Adrenal gland (tissue), 12 donors: ENCODE data around the gene MEIOB. TPM values are rescaled to one million over a fixed set of nuclear protein-coding genes. Genes with fewer than 3 reads are reported as not detected.

Experiments used
- DNase-seq, 7 donors: peaks; one replicate each; pipeline ENCODE4 v3.0.0-alpha.2; 2019 to 2020
- H3K27ac ChIP-seq, 5 donors: fragments of 200-600 bp; sonication (generic) in 4 of 5; 1 replicate in 3 of 5; 2 replicates in 2 of 5; pipeline versions ENCODE4 v1.5.1 to v1.8.0; 2016 to 2020; ENCODE audit warnings: mild to moderate bottlenecking in 1 of 5
- H3K27me3 ChIP-seq: fragments of 200-600 bp; 2 replicates; pipeline ENCODE4 v1.8.0; 2021
- H3K36me3 ChIP-seq, 2 donors: fragments of 200-600 bp; replicated peaks in 1 of 2; 1 replicate in 1 of 2; 2 replicates in 1 of 2; pipeline versions ENCODE4 v1.5.1 to v1.8.0; 2018 to 2022
- H3K4me1 ChIP-seq, 2 donors: fragments of 200-600 bp; replicated peaks in 1 of 2; 1 replicate in 1 of 2; 2 replicates in 1 of 2; pipeline versions ENCODE4 v1.5.1 to v1.8.0; 2018 to 2021
- H3K4me3 ChIP-seq, 4 donors: fragments of 200-600 bp; sonication (generic) in 3 of 4; one replicate each; pipeline ENCODE4 v1.5.1; 2016 to 2018
- H3K9me3 ChIP-seq, 3 donors: fragments of 200-600 bp; sonication (generic) in 1 of 3; replicated peaks in 1 of 3; 1 replicate in 2 of 3; 2 replicates in 1 of 3; pipeline versions ENCODE4 v1.5.1 to v1.8.0; 2016 to 2021
- CTCF ChIP-seq, 6 experiments: fragments of 450-650 bp in 4 of 6; fragments of 200-600 bp in 2 of 6; sonication (generic) in 1 of 6; IDR thresholded peaks; 1 replicate in 5 of 6; 2 replicates in 1 of 6; pipeline versions ENCODE4 v1.5.1 to v1.8.0; 2016 to 2021; ENCODE audit warnings: antibody characterized with exemption in 6 of 6, mild to moderate bottlenecking in 2 of 6, moderate library complexity in 1 of 6
- POLR2A ChIP-seq, 2 donors: fragments of 450-650 bp; IDR thresholded peaks; one replicate each; pipeline ENCODE4 v1.6.1; 2017; ENCODE audit warnings: antibody characterized with exemption in 2 of 2, mild to moderate bottlenecking in 2 of 2, moderate library complexity in 1 of 2
- WGBS, 4 donors: extraction: QIAGEN DNeasy Blood & Tissue Kit in 2 of 4; methylation state at CpG; one replicate each; pipeline versions ENCODE4 v1.1.5 to v1.1.7; 2013 to 2017; 5-methylcytosine and 5-hydroxymethylcytosine counted together
- intact Hi-C, 2 donors: fragments of 100-400 bp; cut with DNase I; formaldehyde crosslinking; loops; one replicate each; pipeline versions ENCODE4 v1.14.1 to v1.15.0; 2022 to 2023
- polyA plus RNA-seq, 3 donors: library from polyadenylated mRNA; stranded (reverse); fragments of 200-250 nt in 2 of 3; fragments of 350-450 nt in 1 of 3; fragmentation: Illumina TruSeq in 1 of 3; extraction: RNeasy Lipid Tissue Mini Kit (QIAGEN cat#74804) in 1 of 3; gene quantifications; one replicate each; pipeline ENCODE4 v1.2.3, GENCODE V29; 2013 to 2014
- total RNA-seq, 9 donors: library from RNA; depleted of rRNA in 4 of 9; stranded (reverse); fragments of >200 nt in 4 of 9; fragments of 120-200 nt in 1 of 9; fragmentation: NEBNext Ultra II Directional in 1 of 9; extraction: Animal tissue kit (Norgen Biotek cat#: 25700) in 1 of 9; gene quantifications; one replicate each; pipeline versions ENCODE4 v1.1.0 to v1.2.4, GENCODE V29; 2013 to 2023
- donor health status: healthy with polysubstance abuse.
- donor health status: Bipolar disorder and iron deficiency.
- donor health status: DM: yes; HTN: yes; CAD: no.
- donor health status: DM: no; HTN: no; CAD: no.
- donor health status: DM: no; HTN: no; CAD: no.
- donor health status: DM: yes; HTN: yes; CAD: no.

Gene MEIOB
- total and polyA plus RNA-seq, 12 donors = 0.23 TPM; not detected in 11

DNA sequence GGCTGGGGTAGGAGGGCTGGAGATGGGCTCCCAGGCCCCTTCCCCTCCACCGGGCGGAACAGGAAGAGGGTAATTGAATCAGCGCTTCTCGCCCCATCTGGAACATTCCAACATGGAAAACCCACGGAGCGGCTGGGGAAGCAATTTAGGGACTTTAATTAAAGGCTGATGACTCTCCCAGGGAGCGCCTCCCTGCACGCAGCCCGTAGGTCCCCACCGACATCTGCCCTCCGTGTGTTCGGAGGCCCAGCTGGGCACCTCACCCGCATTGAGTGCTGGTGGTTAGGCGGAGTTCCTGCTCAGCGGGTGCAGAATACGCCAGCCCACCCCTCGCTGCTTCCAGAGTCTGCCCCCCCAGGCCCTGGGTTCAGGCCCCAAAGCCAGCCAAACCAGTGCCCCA is 36.2 kb upstream of the MEIOB start:
- Histone ChIP-seq H3K36me3 (no peaks in the 10 kb centered on the region), H3K4me1 (no peaks in the 10 kb centered on the region), H3K27me3 (peaks cover 10% of the 10 kb centered on the region), H3K27ac (no peak overlapping the region), H3K4me3 (no peak overlapping the region), H3K9me3 (no peaks in the 10 kb centered on the region)
- no peak for DNase-seq
- intact Hi-C loops = no loop called here
- 69 to 80% (median 72%) methylated on average over 1 to 17 of the region's 17 CpGs for WGBS, 4 donors
- TF ChIP-seq CTCF (IDR thresholded peaks at IDR 0.05) (no peak), POLR2A (IDR thresholded peaks at IDR 0.05) (no peak)

DNA sequence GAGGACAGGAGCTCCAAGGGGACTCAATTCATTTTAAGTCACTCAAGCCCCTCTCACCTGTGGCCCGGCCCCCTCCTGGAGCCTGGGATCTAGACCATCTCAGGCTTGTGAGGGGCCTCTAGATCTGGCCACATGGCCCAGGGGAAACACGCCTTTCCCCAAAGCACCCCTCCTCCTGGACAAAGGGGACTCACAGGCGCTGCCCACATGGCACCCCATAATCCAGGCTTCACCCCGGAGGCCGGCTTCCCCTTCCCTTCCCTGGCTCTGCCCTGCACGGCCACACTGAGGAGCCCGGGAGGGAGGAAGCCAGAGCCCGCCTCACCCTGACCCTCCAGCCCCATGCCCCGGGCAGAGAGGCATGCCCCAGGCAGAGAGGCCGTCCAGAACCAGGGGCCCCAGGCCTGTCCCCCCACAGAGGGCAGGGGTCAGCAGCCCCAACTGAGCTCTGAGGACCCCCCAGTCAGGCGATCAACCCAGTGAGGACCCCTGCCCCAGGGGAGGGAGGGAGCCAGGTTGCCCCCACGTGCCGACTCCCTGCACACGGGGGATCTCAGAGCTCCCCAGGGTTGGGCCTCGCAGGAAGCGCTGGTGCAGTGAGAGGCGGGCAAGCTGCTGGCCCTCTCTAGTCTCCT is 35.4 kb upstream of the MEIOB start:
- intact Hi-C loops = no loop called here

GRCh38 chr16:1906846-1907165 is 34.8 kb upstream of the MEIOB start:
- 73 to 100% (median 76%) methylated on average over 1 to 5 of the region's 5 CpGs for WGBS, 4 donors
- no peak for TF ChIP-seq POLR2A (IDR thresholded peaks at IDR 0.05)
- no peak for TF ChIP-seq CTCF (IDR thresholded peaks at IDR 0.05)

More for the DNA sequence above, 35.4 kb upstream of the MEIOB start:
- H3K4me3 ChIP-seq = no peak overlapping the region
- H3K27me3 ChIP-seq = peaks cover 10% of the 10 kb centered on the region
- no peaks in the 10 kb centered on the region for H3K9me3 ChIP-seq
- H3K36me3 ChIP-seq = no peaks in the 10 kb centered on the region
- no peak for TF ChIP-seq POLR2A (IDR thresholded peaks at IDR 0.05)
- TF ChIP-seq CTCF (IDR thresholded peaks at IDR 0.05) = no peak
- no peak for DNase-seq
- no peaks in the 10 kb centered on the region for H3K4me1 ChIP-seq
- no peak overlapping the region for H3K27ac ChIP-seq
- WGBS, 4 donors = 75 to 86% (median 76%) methylated on average over 4 to 17 of the region's 17 CpGs

GRCh38 chr16:1906055-1906845 is 34.3 kb upstream of the MEIOB start:
- H3K36me3 ChIP-seq = no peaks in the 10 kb centered on the region
- no peaks in the 10 kb centered on the region for H3K4me1 ChIP-seq
- H3K27me3 ChIP-seq = peaks cover 10% of the 10 kb centered on the region
- no peak for DNase-seq
- no peak for TF ChIP-seq POLR2A (IDR thresholded peaks at IDR 0.05)
- no peak for TF ChIP-seq CTCF (IDR thresholded peaks at IDR 0.05)
- H3K27ac ChIP-seq = no peak overlapping the region
- no peak overlapping the region for H3K4me3 ChIP-seq
- intact Hi-C loops = no loop called here
- no peaks in the 10 kb centered on the region for H3K9me3 ChIP-seq
- 52 to 59% (median 55%) methylated on average over 27 to 31 of the region's 31 CpGs for WGBS, 4 donors

More at GRCh38 chr16:1906846-1907165, 34.8 kb upstream of the MEIOB start:
- peaks cover 10% of the 10 kb centered on the region for H3K27me3 ChIP-seq
- DNase-seq = no peak
- intact Hi-C loops = no loop called here
- no peaks in the 10 kb centered on the region for H3K9me3 ChIP-seq
- no peaks in the 10 kb centered on the region for H3K36me3 ChIP-seq
- H3K4me3 ChIP-seq = no peak overlapping the region
- no peak overlapping the region for H3K27ac ChIP-seq
- no peaks in the 10 kb centered on the region for H3K4me1 ChIP-seq
